Upper lobe of left lung (tissue), 6 donors: ENCODE results near the gene SYNPO2. TPM values are rescaled to one million over a fixed set of nuclear protein-coding genes. Genes with fewer than 3 reads are reported as not detected.
"Not testable (repeated sequence)": the region's sequence is repeated elsewhere in the genome, so short reads cannot be mapped to it uniquely, and the experiment has no call there.

ENCODE experiments used
- ATAC-seq, 2 donors: fragments of 200-7000 bp; cut with Tn5 transposase; one replicate each; pipeline ENCODE4 v1.9.1; 2022; ENCODE audit warnings: mild to moderate bottlenecking in 2 of 2, moderate library complexity in 2 of 2; ENCODE audit not compliant: low FRiP score in 2 of 2
- DNase-seq, 2 donors: peaks; one replicate each; pipeline ENCODE4 v3.0.0-alpha.2; 2019 to 2020
- H3K27ac ChIP-seq, 4 donors: fragments of 200-600 bp; sonication (generic); one replicate each; pipeline ENCODE4 v1.5.1; 2016 to 2019
- H3K27me3 ChIP-seq, 4 donors: fragments of 200-600 bp; sonication (generic); one replicate each; pipeline ENCODE4 v1.5.1; 2017 to 2019
- H3K36me3 ChIP-seq, 4 donors: fragments of 200-600 bp; sonication (generic); one replicate each; pipeline ENCODE4 v1.5.1; 2016 to 2019
- H3K4me1 ChIP-seq, 4 donors: fragments of 200-600 bp; sonication (generic); one replicate each; pipeline ENCODE4 v1.5.1; 2018 to 2019
- H3K4me3 ChIP-seq, 4 donors: fragments of 200-600 bp; sonication (generic); one replicate each; pipeline ENCODE4 v1.5.1; 2017 to 2019; ENCODE audit warnings: mild to moderate bottlenecking in 2 of 4, moderate library complexity in 1 of 4
- H3K9me3 ChIP-seq, 4 donors: fragments of 200-600 bp; sonication (generic); one replicate each; pipeline ENCODE4 v1.5.1; 2018 to 2019
- EP300 ChIP-seq, 4 donors: sonication (generic); formaldehyde crosslinking; IDR thresholded peaks; one replicate each; pipeline ENCODE4 v1.5.1; 2017; ENCODE audit warnings: antibody characterized with exemption in 4 of 4, control low read depth in 2 of 4
- POLR2A ChIP-seq, 4 donors: fragments of 450-650 bp; IDR thresholded peaks; one replicate each; pipeline ENCODE4 v1.5.1; 2016 to 2017; ENCODE audit warnings: antibody characterized with exemption in 4 of 4, mild to moderate bottlenecking in 2 of 4
- POLR2AphosphoS5 ChIP-seq, 2 donors: sonication (generic); formaldehyde crosslinking; IDR thresholded peaks; one replicate each; pipeline ENCODE4 v1.5.1; 2017; ENCODE audit warnings: antibody characterized with exemption in 2 of 2
- WGBS, 2 donors: methylation state at CpG; one replicate each; pipeline ENCODE4 v1.1.5; 2017 to 2018; 5-methylcytosine and 5-hydroxymethylcytosine counted together
- total RNA-seq, 6 donors: library from RNA; depleted of rRNA in 4 of 6; stranded (reverse); fragments of >200 nt in 4 of 6; gene quantifications; one replicate each; pipeline versions ENCODE4 v1.1.0 to v1.2.1, GENCODE V29; 2016 to 2021
- TF ChIP-seq, protein P1 (sequence below), 6 experiments: fragments of 450-650 bp in 4 of 6; fragments of 200-600 bp in 2 of 6; sonication (generic) in 2 of 6; IDR thresholded peaks; one replicate each; pipeline ENCODE4 v1.5.1; 2016 to 2019; ENCODE audit warnings: antibody characterized with exemption in 6 of 6
- donor health status: DM: no; HTN: no; CAD: no; lungs with moderate emphysema.
- donor health status: DM: no; HTN: yes; CAD: no; lungs with severe emphysema.

The SYNPO2 gene
- total RNA-seq, 6 donors from 2014 or later, result 7.9 to 56.3 (median 17.0) TPM

DNA sequence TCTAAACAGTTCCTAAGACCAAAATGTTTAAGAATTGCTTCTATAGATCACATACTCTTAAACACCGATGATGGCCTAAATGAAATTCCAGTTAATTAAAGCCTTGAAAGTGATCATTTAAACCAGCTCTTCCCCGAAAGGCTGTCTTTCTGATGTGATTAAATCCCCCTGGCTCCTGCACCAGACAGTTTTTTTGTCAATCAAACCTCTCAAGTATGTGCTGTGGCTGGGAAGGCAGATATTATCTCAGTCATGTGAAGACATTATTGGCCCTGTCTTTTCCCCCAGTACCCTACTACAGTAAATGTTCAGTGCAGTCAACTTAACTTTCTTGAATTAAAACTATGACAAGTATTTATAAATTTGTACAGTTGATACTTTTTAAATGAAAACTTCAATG, 126.0 kb downstream of the SYNPO2 start:
- Histone ChIP-seq H3K4me1 (peaks cover 0 to 5% (median 2%) of the 10 kb centered on the region in 4 donors), H3K27me3 (no peaks in the 10 kb centered on the region), H3K4me3 (no peak overlapping the region), H3K36me3 (no peaks in the 10 kb centered on the region), H3K9me3 (no peaks in the 10 kb centered on the region), H3K27ac (no peak overlapping the region)
- TF ChIP-seq EP300 (IDR thresholded peaks at IDR 0.05) (no peak), POLR2A (IDR thresholded peaks at IDR 0.05) (no peak), POLR2AphosphoS5 (IDR thresholded peaks at IDR 0.05) (no peak)
- TF ChIP-seq, protein P1, sequence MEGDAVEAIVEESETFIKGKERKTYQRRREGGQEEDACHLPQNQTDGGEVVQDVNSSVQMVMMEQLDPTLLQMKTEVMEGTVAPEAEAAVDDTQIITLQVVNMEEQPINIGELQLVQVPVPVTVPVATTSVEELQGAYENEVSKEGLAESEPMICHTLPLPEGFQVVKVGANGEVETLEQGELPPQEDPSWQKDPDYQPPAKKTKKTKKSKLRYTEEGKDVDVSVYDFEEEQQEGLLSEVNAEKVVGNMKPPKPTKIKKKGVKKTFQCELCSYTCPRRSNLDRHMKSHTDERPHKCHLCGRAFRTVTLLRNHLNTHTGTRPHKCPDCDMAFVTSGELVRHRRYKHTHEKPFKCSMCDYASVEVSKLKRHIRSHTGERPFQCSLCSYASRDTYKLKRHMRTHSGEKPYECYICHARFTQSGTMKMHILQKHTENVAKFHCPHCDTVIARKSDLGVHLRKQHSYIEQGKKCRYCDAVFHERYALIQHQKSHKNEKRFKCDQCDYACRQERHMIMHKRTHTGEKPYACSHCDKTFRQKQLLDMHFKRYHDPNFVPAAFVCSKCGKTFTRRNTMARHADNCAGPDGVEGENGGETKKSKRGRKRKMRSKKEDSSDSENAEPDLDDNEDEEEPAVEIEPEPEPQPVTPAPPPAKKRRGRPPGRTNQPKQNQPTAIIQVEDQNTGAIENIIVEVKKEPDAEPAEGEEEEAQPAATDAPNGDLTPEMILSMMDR (IDR thresholded peaks at IDR 0.05), result no peak
- ATAC-seq, result no peak
- WGBS, 2 donors, result 82 to 83% methylated on average over 2 of the region's 2 CpGs
- no peak for DNase-seq

DNA sequence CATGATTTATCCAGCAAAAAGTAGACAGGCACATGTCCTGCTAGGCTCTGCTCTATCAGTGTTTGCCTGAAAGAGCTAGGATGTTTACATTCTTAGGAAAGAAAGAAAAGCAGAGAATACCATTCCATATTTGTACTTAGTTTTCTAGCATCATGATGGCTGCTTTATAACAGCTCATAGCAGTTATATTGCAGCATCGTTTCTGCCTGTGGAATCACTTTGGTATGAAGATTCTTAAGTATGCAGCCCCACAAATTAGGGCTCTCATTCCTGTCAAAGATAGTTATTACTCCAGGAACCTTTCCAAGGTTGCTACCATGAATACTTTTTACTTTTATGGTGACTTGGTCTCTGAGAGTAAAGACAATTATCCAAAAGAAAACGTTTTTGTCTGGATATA, 128.0 kb downstream of the SYNPO2 start:
- H3K4me1 ChIP-seq, result no peaks in the 10 kb centered on the region
- no peaks in the 10 kb centered on the region for H3K9me3 ChIP-seq
- no peak overlapping the region for H3K27ac ChIP-seq
- no peak for ATAC-seq
- 42 to 52% methylated on average over 2 of the region's 2 CpGs for WGBS, 2 donors
- no peak for DNase-seq
- H3K4me3 ChIP-seq, result no peak overlapping the region
- H3K27me3 ChIP-seq, result no peaks in the 10 kb centered on the region
- TF ChIP-seq, protein P1 (IDR thresholded peaks at IDR 0.05), result no peak
- TF ChIP-seq EP300 (IDR thresholded peaks at IDR 0.05), result no peak
- TF ChIP-seq POLR2AphosphoS5 (IDR thresholded peaks at IDR 0.05), result no peak
- no peak for TF ChIP-seq POLR2A (IDR thresholded peaks at IDR 0.05)
- no peaks in the 10 kb centered on the region for H3K36me3 ChIP-seq

DNA sequence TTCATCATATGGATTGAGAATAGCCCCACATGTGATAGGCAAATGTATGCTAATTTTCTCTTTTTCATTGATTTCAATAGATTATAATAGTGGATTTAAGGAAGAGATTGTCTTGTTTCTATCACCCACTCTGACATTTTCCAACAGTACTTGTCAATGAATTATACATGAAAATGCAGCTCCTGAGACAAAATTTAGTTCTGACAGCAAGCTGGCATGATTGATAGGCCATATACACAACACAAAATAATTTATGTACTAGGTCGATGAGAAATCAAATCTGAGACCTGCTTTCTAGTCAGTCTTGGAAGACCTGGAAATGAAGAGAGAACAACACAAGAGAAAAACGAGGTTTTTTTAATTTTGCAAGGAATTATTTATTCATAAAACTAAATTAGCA, 129.0 kb downstream of the SYNPO2 start:
- Histone ChIP-seq H3K27me3 (no peaks in the 10 kb centered on the region), H3K27ac (no peak overlapping the region), H3K36me3 (no peaks in the 10 kb centered on the region), H3K4me3 (no peak overlapping the region), H3K4me1 (no peaks in the 10 kb centered on the region), H3K9me3 (no peaks in the 10 kb centered on the region)
- ATAC-seq, result no peak
- no peak for DNase-seq
- TF ChIP-seq POLR2A (IDR thresholded peaks at IDR 0.05) (no peak), POLR2AphosphoS5 (IDR thresholded peaks at IDR 0.05) (no peak)
- TF ChIP-seq, protein P1 (IDR thresholded peaks at IDR 0.05), result no peak
- WGBS, 2 donors, result 84 to 86% methylated on average over 2 of the region's 2 CpGs

DNA sequence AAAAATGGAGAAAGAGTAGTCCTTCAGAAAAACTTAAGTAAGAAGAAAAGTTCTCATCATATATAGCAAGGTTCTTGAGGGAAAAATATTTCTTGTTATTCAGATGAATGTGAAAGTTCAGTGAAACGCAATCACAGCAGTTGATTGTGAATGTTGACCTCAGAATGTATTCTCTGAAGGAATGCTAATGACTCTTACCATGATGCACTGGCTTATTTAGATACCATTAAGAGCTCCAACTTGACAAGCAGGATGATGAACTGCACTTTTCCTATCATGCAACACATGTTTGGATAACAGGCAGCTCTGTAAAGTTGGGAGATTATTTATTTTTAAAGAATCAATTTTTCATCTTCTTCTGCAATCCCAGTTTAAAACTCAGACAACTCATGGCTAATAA, 131.5 kb downstream of the SYNPO2 start:
- H3K4me3 ChIP-seq, result no peak overlapping the region
- WGBS, 2 donors, result 50 to 55% methylated on average over 1 of the region's 1 CpG
- no peak overlapping the region for H3K27ac ChIP-seq
- no peaks in the 10 kb centered on the region for H3K27me3 ChIP-seq
- H3K4me1 ChIP-seq, result peaks cover 0 to 3% (median 2%) of the 10 kb centered on the region in 4 donors
- no peak for TF ChIP-seq EP300 (IDR thresholded peaks at IDR 0.05)
- no peak for TF ChIP-seq POLR2A (IDR thresholded peaks at IDR 0.05)
- TF ChIP-seq, protein P1 (IDR thresholded peaks at IDR 0.05), result no peak
- no peak for TF ChIP-seq POLR2AphosphoS5 (IDR thresholded peaks at IDR 0.05)
- no peak for DNase-seq
- no peaks in the 10 kb centered on the region for H3K9me3 ChIP-seq
- no peak for ATAC-seq
- no peaks in the 10 kb centered on the region for H3K36me3 ChIP-seq

DNA sequence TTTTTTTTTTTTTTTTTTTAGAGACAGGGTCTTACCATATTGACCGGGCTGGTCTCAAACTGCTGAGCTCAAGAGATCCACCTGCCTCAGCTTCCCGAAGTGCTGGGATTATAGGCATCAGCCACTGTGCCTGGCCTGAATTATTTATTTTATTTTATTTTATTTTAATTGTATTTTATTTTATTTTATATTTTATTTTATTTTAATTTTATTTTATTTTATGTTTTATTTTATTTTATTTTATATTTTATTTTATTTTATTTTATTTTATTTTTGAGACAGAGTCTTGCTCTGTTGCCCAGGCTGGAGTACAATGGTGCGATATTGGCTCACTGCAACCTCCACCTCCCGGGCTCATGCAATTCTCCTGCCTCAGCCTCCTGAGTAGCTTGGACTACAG, 133.9 kb downstream of the SYNPO2 start:
- not testable (repeated sequence) for H3K27me3 ChIP-seq, H3K36me3 ChIP-seq, H3K4me3 ChIP-seq, DNase-seq, ATAC-seq, H3K27ac ChIP-seq, H3K9me3 ChIP-seq
- WGBS, 2 donors, result 95 to 97% methylated on average over 4 of the region's 4 CpGs
- H3K4me1 ChIP-seq, result peaks cover 13 to 22% (median 18%) of the 10 kb centered on the region in 4 donors
